Mesothelial cell of epicardium (in vitro differentiated cells): ENCODE data around the gene IL3. TPM values are rescaled to one million over a fixed set of nuclear protein-coding genes. Genes with fewer than 3 reads are reported as not detected.

ENCODE experiments used
- DNase-seq, 2 experiments: peaks; one replicate each; pipeline ENCODE4 v3.0.0; 2021; ENCODE audit warnings: low spot score in 2 of 2; ENCODE audit not compliant: unreplicated experiment in 2 of 2
- H3K27ac Mint-ChIP-seq: 2 replicates; pipeline ENCODE4 v1.8.0; 2021; ENCODE audit warnings: mixed read lengths
- H3K27me3 Mint-ChIP-seq: 2 replicates; pipeline ENCODE4 v1.8.0; 2021; ENCODE audit warnings: low read depth, mixed read lengths
- H3K36me3 Mint-ChIP-seq: 2 replicates; pipeline ENCODE4 v1.8.0; 2021; ENCODE audit warnings: mixed read lengths
- H3K4me1 Mint-ChIP-seq: 2 replicates; pipeline ENCODE4 v1.8.0; 2021; ENCODE audit warnings: mixed read lengths
- H3K4me3 Mint-ChIP-seq: 2 replicates; pipeline ENCODE4 v1.8.0; 2021; ENCODE audit warnings: mild to moderate bottlenecking, moderate library complexity, mixed read lengths
- H3K9me3 Mint-ChIP-seq: 2 replicates; pipeline ENCODE4 v1.8.0; 2021; ENCODE audit warnings: mixed read lengths
- total RNA-seq: library from RNA; stranded (reverse); gene quantifications from 3 replicates; pipeline ENCODE4 v1.2.1, GENCODE V29; 2021
- TF ChIP-seq, protein P1 (sequence below): fragments of 200-600 bp; sonication (generic); IDR thresholded peaks from one replicate; pipeline ENCODE4 v1.5.0; 2021; ENCODE audit warnings: antibody characterized with exemption; ENCODE audit not compliant: unreplicated experiment

Gene IL3
- total RNA-seq, 1 donor from 2014 or later: not detected

DNA sequence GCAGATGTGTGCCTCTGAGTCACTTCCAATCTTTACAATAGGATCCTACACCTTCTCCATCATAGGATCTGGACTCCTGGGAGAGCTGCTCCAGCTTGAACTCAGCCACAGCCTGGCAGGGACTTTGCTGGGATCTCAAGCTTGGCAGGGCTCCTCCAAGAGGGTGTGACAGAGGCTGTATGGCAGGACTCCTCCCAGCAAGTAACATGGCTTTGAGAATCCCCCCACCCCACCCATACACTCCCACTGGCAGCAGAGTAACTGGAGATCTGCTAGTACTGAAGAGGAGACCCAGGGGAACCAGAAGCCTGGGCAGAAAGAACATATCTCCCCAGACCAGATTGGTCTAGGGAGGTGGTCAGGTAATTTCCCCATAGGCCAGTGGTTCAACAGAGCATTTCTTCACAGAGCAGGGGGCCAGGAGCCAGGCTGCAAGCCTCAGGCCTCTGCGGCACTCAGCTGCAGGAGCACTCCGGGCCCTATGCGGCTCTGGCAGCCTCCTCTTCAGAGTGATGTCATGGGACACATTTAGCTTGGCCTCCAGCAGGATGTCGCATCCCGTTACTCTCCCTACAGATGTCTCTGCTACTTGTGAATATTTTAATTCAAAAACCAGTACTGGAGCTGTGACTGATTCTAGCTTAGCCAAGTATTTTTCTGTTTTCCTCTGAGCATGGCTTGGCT is 47.3 kb upstream of the IL3 start:
- Mint-ChIP-seq H3K4me3 (no peak overlapping the region), H3K36me3 (no peaks in the 10 kb centered on the region), H3K9me3 (no peaks in the 10 kb centered on the region), H3K4me1 (no peaks in the 10 kb centered on the region), H3K27ac (no peak overlapping the region), H3K27me3 (peaks cover 94% of the 10 kb centered on the region)
- TF ChIP-seq, protein P1, sequence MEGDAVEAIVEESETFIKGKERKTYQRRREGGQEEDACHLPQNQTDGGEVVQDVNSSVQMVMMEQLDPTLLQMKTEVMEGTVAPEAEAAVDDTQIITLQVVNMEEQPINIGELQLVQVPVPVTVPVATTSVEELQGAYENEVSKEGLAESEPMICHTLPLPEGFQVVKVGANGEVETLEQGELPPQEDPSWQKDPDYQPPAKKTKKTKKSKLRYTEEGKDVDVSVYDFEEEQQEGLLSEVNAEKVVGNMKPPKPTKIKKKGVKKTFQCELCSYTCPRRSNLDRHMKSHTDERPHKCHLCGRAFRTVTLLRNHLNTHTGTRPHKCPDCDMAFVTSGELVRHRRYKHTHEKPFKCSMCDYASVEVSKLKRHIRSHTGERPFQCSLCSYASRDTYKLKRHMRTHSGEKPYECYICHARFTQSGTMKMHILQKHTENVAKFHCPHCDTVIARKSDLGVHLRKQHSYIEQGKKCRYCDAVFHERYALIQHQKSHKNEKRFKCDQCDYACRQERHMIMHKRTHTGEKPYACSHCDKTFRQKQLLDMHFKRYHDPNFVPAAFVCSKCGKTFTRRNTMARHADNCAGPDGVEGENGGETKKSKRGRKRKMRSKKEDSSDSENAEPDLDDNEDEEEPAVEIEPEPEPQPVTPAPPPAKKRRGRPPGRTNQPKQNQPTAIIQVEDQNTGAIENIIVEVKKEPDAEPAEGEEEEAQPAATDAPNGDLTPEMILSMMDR: no peak
- DNase-seq: peak in 1 of 2 experiments; percentile 19

DNA sequence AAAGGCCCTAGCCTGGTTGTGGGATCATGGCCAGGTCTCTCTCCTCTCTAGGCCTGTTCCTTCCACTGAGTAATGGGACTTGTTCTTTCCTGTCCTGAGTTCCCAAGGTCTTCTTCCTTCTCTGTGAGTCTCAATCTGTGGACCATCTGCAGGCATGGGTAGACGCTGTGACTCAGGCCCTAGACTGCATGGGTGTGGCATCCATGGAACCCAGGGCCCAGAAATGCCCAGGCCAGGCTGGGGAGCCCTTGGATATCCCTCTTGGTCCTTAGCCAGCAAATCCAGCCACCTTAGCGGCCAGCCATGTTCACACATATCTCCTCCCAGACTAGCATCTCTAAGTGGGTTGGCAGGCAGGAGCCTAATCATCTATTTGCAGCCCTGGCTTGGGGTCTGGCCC is 46.7 kb upstream of the IL3 start:
- no peaks in the 10 kb centered on the region for H3K9me3 Mint-ChIP-seq
- peaks cover 92% of the 10 kb centered on the region for H3K27me3 Mint-ChIP-seq

DNA sequence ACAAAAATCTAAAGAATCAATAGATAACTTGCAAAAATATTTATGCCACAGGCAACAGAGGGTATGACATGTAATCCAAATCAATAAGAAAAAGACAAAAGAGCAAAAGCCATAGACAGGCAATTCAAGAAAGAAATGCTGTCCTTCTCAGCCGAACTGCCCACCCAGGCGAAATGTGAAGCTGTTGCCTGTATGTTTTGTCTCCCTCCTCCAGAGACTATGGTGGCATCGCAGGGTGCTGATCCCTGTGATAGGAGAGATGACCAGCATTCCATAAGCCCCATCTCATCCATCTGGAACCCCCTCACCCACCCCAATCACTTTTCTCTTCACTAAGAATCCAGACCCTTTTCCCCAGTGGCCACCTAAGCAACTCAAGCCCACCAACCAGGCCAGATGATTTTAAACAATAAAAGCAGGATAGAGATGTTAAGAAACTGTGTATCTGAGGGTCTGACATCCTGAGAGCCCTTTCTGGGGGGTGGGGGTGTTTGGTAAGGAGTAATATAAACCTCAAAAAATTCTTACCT is 43.7 kb upstream of the IL3 start:
- H3K27ac Mint-ChIP-seq: no peak overlapping the region
- no peaks in the 10 kb centered on the region for H3K9me3 Mint-ChIP-seq
- TF ChIP-seq, protein P1: no peak
- peaks cover 88% of the 10 kb centered on the region for H3K27me3 Mint-ChIP-seq
- H3K4me3 Mint-ChIP-seq: no peak overlapping the region
- H3K36me3 Mint-ChIP-seq: no peaks in the 10 kb centered on the region
- no peak for DNase-seq
- no peaks in the 10 kb centered on the region for H3K4me1 Mint-ChIP-seq

More for the DNA sequence above, 46.7 kb upstream of the IL3 start:
- H3K4me1 Mint-ChIP-seq: no peaks in the 10 kb centered on the region
- DNase-seq: no peak
- no peaks in the 10 kb centered on the region for H3K36me3 Mint-ChIP-seq
- TF ChIP-seq, protein P1: no peak
- H3K27ac Mint-ChIP-seq: no peak overlapping the region
- H3K4me3 Mint-ChIP-seq: no peak overlapping the region

DNA sequence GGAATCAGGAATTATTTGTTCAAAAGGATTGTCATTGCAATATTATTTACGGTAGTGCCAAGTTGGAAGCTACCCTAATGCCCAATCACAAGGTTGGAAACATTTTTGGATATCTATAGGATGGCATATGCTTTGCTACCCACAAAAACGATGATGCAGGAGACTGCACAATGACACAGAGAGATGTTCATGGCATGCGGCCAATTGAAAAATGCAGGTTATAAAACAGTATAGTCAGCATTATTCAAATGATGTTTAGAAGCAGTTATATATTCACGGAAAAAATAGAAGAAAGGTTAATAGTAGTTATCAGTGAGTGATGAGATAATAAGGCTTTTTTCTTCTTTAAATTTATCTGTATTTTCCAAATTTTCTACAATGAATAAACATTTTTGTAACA is 43.1 kb upstream of the IL3 start:
- DNase-seq: no peak
- peaks cover 88% of the 10 kb centered on the region for H3K27me3 Mint-ChIP-seq
- TF ChIP-seq, protein P1: no peak
- no peaks in the 10 kb centered on the region for H3K36me3 Mint-ChIP-seq
- no peaks in the 10 kb centered on the region for H3K9me3 Mint-ChIP-seq
- no peaks in the 10 kb centered on the region for H3K4me1 Mint-ChIP-seq
- H3K27ac Mint-ChIP-seq: no peak overlapping the region
- H3K4me3 Mint-ChIP-seq: no peak overlapping the region

DNA sequence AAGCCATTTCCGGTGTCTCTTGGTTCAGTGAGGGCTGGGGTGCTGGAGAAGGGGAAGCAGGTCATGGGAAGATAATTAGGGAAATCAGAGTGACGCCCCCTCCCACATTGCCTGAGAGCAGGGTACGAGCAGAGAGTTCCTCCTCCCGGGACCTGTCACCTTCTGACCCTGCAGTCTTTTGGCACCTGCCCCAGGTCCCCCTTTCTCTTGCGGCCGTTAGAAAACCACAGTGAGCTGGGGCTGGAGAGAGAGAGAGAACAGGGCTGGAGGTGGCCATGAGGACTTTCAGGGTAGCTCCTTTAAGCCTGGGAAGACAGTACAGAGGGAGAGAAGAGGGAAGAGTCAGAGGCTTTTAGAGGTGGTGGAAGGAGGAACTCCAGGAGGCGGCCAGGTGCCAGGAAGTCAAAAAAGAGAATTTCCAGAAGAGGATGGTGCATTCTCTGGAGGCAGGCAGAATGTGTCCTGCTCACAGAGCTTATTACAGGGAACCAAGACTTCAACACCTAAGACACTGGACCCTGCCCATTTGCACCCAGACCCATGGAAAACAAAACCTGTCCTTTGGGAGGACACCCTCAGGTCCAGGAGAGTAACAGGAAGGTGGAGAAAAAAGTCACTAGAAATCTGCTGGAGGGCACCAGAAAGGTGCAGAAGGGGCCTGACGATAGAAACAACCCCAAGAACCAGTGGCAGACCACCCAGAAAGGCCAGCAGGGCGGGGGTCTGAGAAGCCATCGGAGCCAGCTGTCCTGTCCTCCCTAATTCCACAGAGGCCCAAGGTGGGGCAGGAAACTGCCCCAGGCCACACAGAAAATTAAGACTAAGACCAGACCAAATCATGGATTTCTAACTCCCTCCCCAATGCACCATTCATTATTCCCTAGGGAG is 42.5 kb upstream of the IL3 start:
- no peaks in the 10 kb centered on the region for H3K4me1 Mint-ChIP-seq
- H3K9me3 Mint-ChIP-seq: no peaks in the 10 kb centered on the region
- H3K36me3 Mint-ChIP-seq: no peaks in the 10 kb centered on the region
- H3K27ac Mint-ChIP-seq: no peak overlapping the region
- peak in 1 of 2 experiments; percentile 28 for DNase-seq
- no peak overlapping the region for H3K4me3 Mint-ChIP-seq
- TF ChIP-seq, protein P1: no peak
- H3K27me3 Mint-ChIP-seq: peaks cover 88% of the 10 kb centered on the region
